Thyroid gland (tissue), 4 donors: ENCODE results near the gene DEPDC4. TPM values are rescaled to one million over a fixed set of nuclear protein-coding genes. Genes with fewer than 3 reads are reported as not detected.
"Not testable (repeated sequence)": the region's sequence is repeated elsewhere in the genome, so short reads cannot be mapped to it uniquely, and the experiment has no call there.

Experiments
- DNase-seq, 2 donors: peaks; one replicate each; pipeline ENCODE4 v3.0.0-alpha.2; 2019
- H3K27ac ChIP-seq, 3 donors: fragments of 200-600 bp; sonication (generic); 1 replicate in 2 of 3; 2 replicates in 1 of 3; pipeline ENCODE4 v1.5.1; 2016 to 2019; ENCODE audit warnings: mild to moderate bottlenecking in 1 of 3, moderate library complexity in 1 of 3
- H3K27me3 ChIP-seq: fragments of 200-600 bp; sonication (generic); one replicate; pipeline ENCODE4 v1.5.1; 2019
- H3K36me3 ChIP-seq, 2 donors: fragments of 200-600 bp; sonication (generic); one replicate each; pipeline ENCODE4 v1.5.1; 2016 to 2019
- H3K4me1 ChIP-seq, 2 donors: fragments of 200-600 bp; sonication (generic); one replicate each; pipeline ENCODE4 v1.5.1; 2017 to 2019
- H3K4me3 ChIP-seq, 3 donors: fragments of 200-600 bp; sonication (generic); replicated peaks in 1 of 3; 1 replicate in 2 of 3; 2 replicates in 1 of 3; pipeline ENCODE4 v1.5.1; 2016; ENCODE audit warnings: mild to moderate bottlenecking in 1 of 3
- H3K9me3 ChIP-seq: fragments of 200-600 bp; sonication (generic); one replicate; pipeline ENCODE4 v1.5.1; 2017
- POLR2A ChIP-seq, 2 donors: fragments of 450-650 bp; IDR thresholded peaks; one replicate each; pipeline ENCODE4 v1.6.1; 2017; ENCODE audit warnings: antibody characterized with exemption in 2 of 2, mild to moderate bottlenecking in 2 of 2, moderate library complexity in 1 of 2
- WGBS, 2 donors: methylation state at CpG; one replicate each; pipeline ENCODE4 v1.1.5; 2017; 5-methylcytosine and 5-hydroxymethylcytosine counted together
- intact Hi-C: fragments of 100-400 bp; cut with DNase I; formaldehyde crosslinking; loops from one replicate; pipeline ENCODE4 v1.15.1; 2023
- total RNA-seq, 4 donors: library from RNA; depleted of rRNA; stranded (reverse); fragments of >200 nt; gene quantifications; one replicate each; pipeline ENCODE4 v1.2.3, GENCODE V29; 2016
- TF ChIP-seq, protein P1 (sequence below), 6 experiments: fragments of 200-600 bp in 3 of 6; fragments of 450-650 bp in 3 of 6; sonication (generic) in 3 of 6; IDR thresholded peaks; one replicate each; pipeline ENCODE4 v1.5.1; 2016 to 2019; ENCODE audit warnings: antibody characterized with exemption in 6 of 6, mild to moderate bottlenecking in 2 of 6, inconsistent platforms in 1 of 6, moderate library complexity in 1 of 6

DEPDC4 gene
- 10 to 100 TPM in 1 of 4 donors, 1 to 10 TPM in 1, under 1 TPM in 2; 0.79 to 16.3 (median 1.7) TPM for total RNA-seq

- WGBS, 2 donors: 1% methylated on average over 27 to 36 of the region's 62 CpGs
- DNase-seq: peak; percentile 95 to 96
- H3K4me3 ChIP-seq: peak within 1 kb of the TSS; percentile 74 to 90 (median 89)
- no peaks in the 10 kb centered on the region for H3K9me3 ChIP-seq
- H3K4me1 ChIP-seq: peaks cover 13 to 15% of the 10 kb centered on the region in 2 donors
- H3K27ac ChIP-seq: peak within 1 kb of the TSS; percentile 91 to 96 (median 94)
- H3K27me3 ChIP-seq: no peaks in the 10 kb centered on the region
- intact Hi-C loops: no loop called here
- no peaks in the 10 kb centered on the region for H3K36me3 ChIP-seq
- TF ChIP-seq, protein P1, sequence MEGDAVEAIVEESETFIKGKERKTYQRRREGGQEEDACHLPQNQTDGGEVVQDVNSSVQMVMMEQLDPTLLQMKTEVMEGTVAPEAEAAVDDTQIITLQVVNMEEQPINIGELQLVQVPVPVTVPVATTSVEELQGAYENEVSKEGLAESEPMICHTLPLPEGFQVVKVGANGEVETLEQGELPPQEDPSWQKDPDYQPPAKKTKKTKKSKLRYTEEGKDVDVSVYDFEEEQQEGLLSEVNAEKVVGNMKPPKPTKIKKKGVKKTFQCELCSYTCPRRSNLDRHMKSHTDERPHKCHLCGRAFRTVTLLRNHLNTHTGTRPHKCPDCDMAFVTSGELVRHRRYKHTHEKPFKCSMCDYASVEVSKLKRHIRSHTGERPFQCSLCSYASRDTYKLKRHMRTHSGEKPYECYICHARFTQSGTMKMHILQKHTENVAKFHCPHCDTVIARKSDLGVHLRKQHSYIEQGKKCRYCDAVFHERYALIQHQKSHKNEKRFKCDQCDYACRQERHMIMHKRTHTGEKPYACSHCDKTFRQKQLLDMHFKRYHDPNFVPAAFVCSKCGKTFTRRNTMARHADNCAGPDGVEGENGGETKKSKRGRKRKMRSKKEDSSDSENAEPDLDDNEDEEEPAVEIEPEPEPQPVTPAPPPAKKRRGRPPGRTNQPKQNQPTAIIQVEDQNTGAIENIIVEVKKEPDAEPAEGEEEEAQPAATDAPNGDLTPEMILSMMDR (IDR thresholded peaks at IDR 0.05): no peak
- peak in 1 of 2 donors; percentile 81 for TF ChIP-seq POLR2A (IDR thresholded peaks at IDR 0.05)
Measured at GRCh38 chr12:100266835-100267602, at the start of gene DEPDC4, which contains the start of gene SCYL2. TSS of gene DEPDC4 (minus strand) at chr12:100267079. CDS start at chr12:100267076, 3 bp downstream. TSS of gene SCYL2 (plus strand) at chr12:100267177. CDS start at chr12:100282971, 15,794 bp downstream.

DNA sequence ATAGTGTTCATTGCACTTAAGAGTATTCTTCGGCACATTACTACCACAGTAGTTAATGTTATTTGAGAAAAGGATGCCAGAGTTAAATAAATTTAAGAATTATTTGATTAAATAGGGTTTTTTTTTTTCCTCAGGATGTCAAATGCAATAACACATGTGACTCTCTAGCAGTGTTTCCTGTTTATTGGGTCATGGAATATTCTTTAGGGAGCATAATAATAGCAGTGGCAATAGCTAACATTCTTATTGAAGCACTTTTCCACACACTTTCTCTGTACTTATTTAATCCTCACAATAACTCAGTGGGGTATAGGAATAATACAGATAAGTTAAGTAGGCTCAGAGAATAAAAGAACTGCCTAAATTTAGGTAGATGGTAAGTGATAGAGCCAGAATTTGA is 44.4 kb upstream of the DEPDC4 start:
- WGBS, 2 donors: 78 to 86% methylated on average over 1 of the region's 1 CpG

GRCh38 chr12:100308138-100308537 is 41.3 kb upstream of the DEPDC4 start:
- intact Hi-C loops, H3K27me3 ChIP-seq, H3K4me1 ChIP-seq, H3K4me3 ChIP-seq, H3K9me3 ChIP-seq, H3K27ac ChIP-seq, DNase-seq, H3K36me3 ChIP-seq: not testable (repeated sequence)
- WGBS, 2 donors: 96 to 98% methylated on average over 5 of the region's 5 CpGs

More for the DNA sequence above, 44.4 kb upstream of the DEPDC4 start:
- intact Hi-C loops: no loop called here
- no peak overlapping the region for H3K27ac ChIP-seq
- no peaks in the 10 kb centered on the region for H3K27me3 ChIP-seq
- H3K4me3 ChIP-seq: no peak overlapping the region
- no peaks in the 10 kb centered on the region for H3K9me3 ChIP-seq
- TF ChIP-seq, protein P1 (IDR thresholded peaks at IDR 0.05): no peak
- no peak for TF ChIP-seq POLR2A (IDR thresholded peaks at IDR 0.05)
- no peak for DNase-seq
- no peaks in the 10 kb centered on the region for H3K4me1 ChIP-seq
- H3K36me3 ChIP-seq: peaks cover 9 to 14% of the 10 kb centered on the region in 2 donors

GRCh38 chr12:100304334-100304733 is 37.5 kb upstream of the DEPDC4 start:
- H3K27ac ChIP-seq, H3K36me3 ChIP-seq, H3K27me3 ChIP-seq, intact Hi-C loops, H3K4me3 ChIP-seq, H3K4me1 ChIP-seq, H3K9me3 ChIP-seq, DNase-seq: not testable (repeated sequence)
- 93 to 99% methylated on average over 7 of the region's 7 CpGs for WGBS, 2 donors

- TF ChIP-seq, protein P1 (IDR thresholded peaks at IDR 0.05): no peak
- no peak for TF ChIP-seq POLR2A (IDR thresholded peaks at IDR 0.05)
- no peaks in the 10 kb centered on the region for H3K9me3 ChIP-seq
- H3K4me3 ChIP-seq: no peak overlapping the region
- intact Hi-C loops: no loop called here
- no peaks in the 10 kb centered on the region for H3K27me3 ChIP-seq
- no peak for DNase-seq
- 87 to 100% methylated on average over 4 of the region's 4 CpGs for WGBS, 2 donors
- H3K27ac ChIP-seq: no peak overlapping the region
- no peaks in the 10 kb centered on the region for H3K4me1 ChIP-seq
- peaks cover 0 to 8% of the 10 kb centered on the region in 2 donors for H3K36me3 ChIP-seq
Measured at GRCh38 chr12:100303831-100304230, 37.0 kb upstream of the DEPDC4 start.

DNA sequence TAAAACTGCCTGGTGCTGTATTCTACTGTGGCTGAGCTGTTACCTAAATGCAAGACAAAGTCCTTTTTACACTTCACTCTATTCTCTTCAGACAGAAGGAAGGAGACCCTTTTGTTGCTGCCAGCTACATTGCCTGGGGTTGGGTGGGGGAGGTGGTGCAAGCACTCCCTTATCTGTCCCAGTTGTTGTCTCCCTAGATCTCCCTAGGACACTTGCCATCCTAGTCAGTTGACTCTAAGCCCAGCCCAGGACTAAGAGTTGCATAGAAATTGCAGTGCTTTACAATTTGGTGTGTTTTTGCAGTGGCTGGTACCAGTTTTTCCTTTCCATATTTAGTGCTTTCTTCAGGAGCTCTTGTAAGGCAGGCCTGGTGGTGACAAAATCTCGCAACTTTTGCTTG is 35.2 kb upstream of the DEPDC4 start:
- no peak overlapping the region for H3K27ac ChIP-seq
- H3K36me3 ChIP-seq: peaks cover 0 to 9% of the 10 kb centered on the region in 2 donors
- TF ChIP-seq, protein P1 (IDR thresholded peaks at IDR 0.05): no peak
- no peak for TF ChIP-seq POLR2A (IDR thresholded peaks at IDR 0.05)

More for the DNA sequence above, 35.2 kb upstream of the DEPDC4 start:
- intact Hi-C loops: no loop called here
- 96 to 97% methylated on average over 1 of the region's 1 CpG for WGBS, 2 donors
- Histone ChIP-seq H3K27me3 (no peaks in the 10 kb centered on the region), H3K9me3 (no peaks in the 10 kb centered on the region), H3K4me3 (no peak overlapping the region), H3K4me1 (no peaks in the 10 kb centered on the region)
- DNase-seq: no peak
